Smooth muscle cell (in vitro differentiated cells): ENCODE results near the gene EIF4A3. TPM values are rescaled to one million over a fixed set of nuclear protein-coding genes. Genes with fewer than 3 reads are reported as not detected.

Source experiments
- DNase-seq: peaks from one replicate; lab custom pipeline; 2025; ENCODE audit not compliant: unreplicated experiment; lab: John Stamatoyannopoulos, UW
- H2AFZ ChIP-seq: fragments of 200-600 bp; sonication (generic); 2 replicates; pipeline ENCODE4 v1.6.0; 2016; ENCODE audit warnings: antibody characterized with exemption, low read depth, mild to moderate bottlenecking
- H3F3A ChIP-seq: fragments of 200-600 bp; sonication (generic); 2 replicates; pipeline ENCODE4 v1.6.0; 2017; ENCODE audit warnings: antibody characterized with exemption, low read depth
- H3K27ac ChIP-seq: fragments of 200-600 bp; sonication (generic); 2 replicates; pipeline ENCODE4 v1.5.1; 2016; ENCODE audit warnings: low read depth, mild to moderate bottlenecking
- H3K27me3 ChIP-seq: fragments of 200-600 bp; sonication (generic); 2 replicates; pipeline ENCODE4 v1.6.1; 2016; ENCODE audit warnings: low read depth, mild to moderate bottlenecking
- H3K36me3 ChIP-seq: fragments of 200-600 bp; sonication (generic); 2 replicates; pipeline ENCODE4 v1.5.1; 2016; ENCODE audit warnings: low read depth
- H3K4me1 ChIP-seq: fragments of 200-600 bp; sonication (generic); 2 replicates; pipeline ENCODE4 v1.5.1; 2016; ENCODE audit warnings: low read depth
- H3K4me2 ChIP-seq: fragments of 200-600 bp; sonication (generic); 2 replicates; pipeline ENCODE4 v1.6.0; 2016; ENCODE audit warnings: mild to moderate bottlenecking
- H3K4me3 ChIP-seq: fragments of 200-600 bp; sonication (generic); 2 replicates; pipeline ENCODE4 v1.5.1; 2016; ENCODE audit warnings: mild to moderate bottlenecking
- H3K79me2 ChIP-seq: fragments of 200-600 bp; sonication (generic); 2 replicates; pipeline ENCODE4 v1.6.0; 2016; ENCODE audit warnings: low read depth, mild to moderate bottlenecking
- H3K9ac ChIP-seq: fragments of 200-600 bp; sonication (generic); 2 replicates; pipeline ENCODE4 v1.6.0; 2016; ENCODE audit warnings: low read depth
- H3K9me3 ChIP-seq: fragments of 200-600 bp; sonication (generic); replicated peaks from 2 replicates; pipeline ENCODE4 v1.5.1; 2016; ENCODE audit warnings: low read depth
- H4K20me1 ChIP-seq: fragments of 200-600 bp; sonication (generic); 2 replicates; pipeline ENCODE4 v1.6.0; 2016; ENCODE audit warnings: low read depth
- CTCF ChIP-seq: fragments of 200-600 bp; sonication (generic); IDR thresholded peaks from 2 replicates; pipeline ENCODE4 v1.5.1; 2017; ENCODE audit warnings: borderline replicate concordance, mild to moderate bottlenecking, antibody characterized with exemption; ENCODE audit not compliant: insufficient read depth, poor library complexity, severe bottlenecking
- whole genome bisulfite sequencing: methylation state at CpG from one replicate; pipeline ENCODE4 v1.1.7; 2016; ENCODE audit warnings: low lambda C conversion rate; 5-methylcytosine and 5-hydroxymethylcytosine counted together
- polyA plus RNA-seq: library from polyadenylated mRNA; unstranded; fragments of >200 nt; fragmentation: Nextera tagmentation; extraction: Ambion mirVana; gene quantifications from 2 replicates; pipeline ENCODE4 v1.2.1, GENCODE V29; 2016
- total RNA-seq: library from RNA; depleted of rRNA; stranded (reverse); fragments of >200 nt; gene quantifications from 2 replicates; pipeline ENCODE4 v1.2.3, GENCODE V29; 2014

Gene EIF4A3
- total and polyA plus RNA-seq, 2 experiments from 2014 or later, result 86.1 to 109 TPM

- no peak for DNase-seq
- WGBS, result 94% methylated on average over 24 of the region's 24 CpGs
- no peaks in the 10 kb centered on the region for H3F3A ChIP-seq
- H3K36me3 ChIP-seq, result no peaks in the 10 kb centered on the region
- H3K4me2 ChIP-seq, result no peak overlapping the region
- no peaks in the 10 kb centered on the region for H3K79me2 ChIP-seq
- no peaks in the 10 kb centered on the region for H3K27me3 ChIP-seq
- no peak overlapping the region for H3K27ac ChIP-seq
- no peak overlapping the region for H3K9ac ChIP-seq
- H3K4me3 ChIP-seq, result no peak overlapping the region
- H3K9me3 ChIP-seq, result no peaks in the 10 kb centered on the region
- no peak for TF ChIP-seq CTCF
- H4K20me1 ChIP-seq, result no peaks in the 10 kb centered on the region
- no peaks in the 10 kb centered on the region for H3K4me1 ChIP-seq
- no peak overlapping the region for H2AFZ ChIP-seq
Observed at GRCh38 chr17:80112471-80113032, 34.4 kb downstream of the EIF4A3 start.

- Histone ChIP-seq H3K4me1 (no peaks in the 10 kb centered on the region), H3K79me2 (no peaks in the 10 kb centered on the region), H3K4me3 (no peak overlapping the region), H3K36me3 (no peaks in the 10 kb centered on the region), H2AFZ (no peak overlapping the region), H3K9me3 (no peaks in the 10 kb centered on the region), H3K4me2 (no peak overlapping the region), H3F3A (no peaks in the 10 kb centered on the region), H3K27me3 (no peaks in the 10 kb centered on the region), H3K27ac (no peak overlapping the region), H4K20me1 (no peaks in the 10 kb centered on the region), H3K9ac (no peak overlapping the region)
- no peak for TF ChIP-seq CTCF
- no peak for DNase-seq
- 91% methylated on average over 23 of the region's 26 CpGs for WGBS
Observed at GRCh38 chr17:80111702-80112470, 35.0 kb downstream of the EIF4A3 start.

DNA sequence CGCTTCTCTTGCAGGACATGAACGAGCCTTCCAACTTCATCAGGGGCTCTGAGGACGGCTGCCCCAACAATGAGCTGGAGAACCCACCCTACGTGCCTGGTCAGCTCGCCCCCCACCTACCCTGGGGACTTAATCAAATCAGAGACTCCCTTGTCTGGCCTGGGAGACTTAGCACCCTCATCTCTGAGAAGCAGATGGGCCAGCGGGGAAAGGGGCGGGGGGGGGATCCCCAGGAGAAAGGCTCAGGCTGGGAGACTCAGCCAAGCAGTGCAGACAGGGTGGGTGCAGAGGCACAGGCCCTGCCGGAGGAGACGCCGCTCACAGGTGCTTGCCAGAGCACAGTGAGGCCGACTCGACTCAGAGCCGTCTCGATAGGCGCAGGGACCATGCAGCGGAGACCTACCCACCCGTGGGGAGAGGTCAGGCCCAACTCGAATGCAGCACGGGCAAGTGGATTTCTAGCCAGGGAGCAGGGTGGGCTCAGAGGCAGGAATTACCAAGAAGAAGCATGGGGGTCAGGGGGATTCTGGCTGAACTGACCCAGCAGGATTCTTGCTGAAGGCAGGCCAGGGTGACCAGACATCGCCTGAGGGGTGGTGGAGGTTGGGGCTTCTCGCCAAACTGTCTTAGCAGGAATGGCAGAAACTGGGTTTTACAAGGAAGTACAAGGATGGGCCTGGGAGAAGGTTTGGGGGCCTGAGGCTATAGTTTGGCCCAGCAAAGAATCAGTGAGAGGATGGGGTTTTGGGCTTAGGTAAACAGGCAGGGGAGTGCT, 35.8 kb downstream of the EIF4A3 start:
- no peaks in the 10 kb centered on the region for H3F3A ChIP-seq
- H3K79me2 ChIP-seq, result no peaks in the 10 kb centered on the region
- no peak for TF ChIP-seq CTCF
- WGBS, result 91% methylated on average over 17 of the region's 21 CpGs
- no peak overlapping the region for H2AFZ ChIP-seq
- no peaks in the 10 kb centered on the region for H3K36me3 ChIP-seq
- no peak for DNase-seq
- no peaks in the 10 kb centered on the region for H3K27me3 ChIP-seq
- H4K20me1 ChIP-seq, result no peaks in the 10 kb centered on the region
- H3K4me3 ChIP-seq, result no peak overlapping the region
- H3K27ac ChIP-seq, result no peak overlapping the region
- H3K9me3 ChIP-seq, result no peaks in the 10 kb centered on the region
- no peaks in the 10 kb centered on the region for H3K4me1 ChIP-seq
- no peak overlapping the region for H3K4me2 ChIP-seq
- H3K9ac ChIP-seq, result no peak overlapping the region
